AG09309 (cell line): ENCODE data around the gene DCHS1.
A peak's percentile ranks its signal among the peaks of the same experiment; 100 is the strongest.

Experiments used
- DNase-seq: peaks from one replicate; pipeline ENCODE4 v3.0.0-alpha.2; 2010; ENCODE audit warnings: low read depth
- H3K4me3 ChIP-seq: 2 replicates; pipeline ENCODE4 v1.5.1; 2011; ENCODE audit warnings: mild to moderate bottlenecking, low read depth, low read length, moderate library complexity; ENCODE audit not compliant: control insufficient read depth
- TF ChIP-seq, protein P1 (sequence below): IDR thresholded peaks from 2 replicates; pipeline ENCODE4 v1.5.1; 2011; ENCODE audit warnings: mild to moderate bottlenecking, low read depth, low read length, inconsistent platforms; ENCODE audit not compliant: insufficient read depth, control insufficient read depth; ENCODE audit errors: missing control alignments

The DCHS1 gene

DNA sequence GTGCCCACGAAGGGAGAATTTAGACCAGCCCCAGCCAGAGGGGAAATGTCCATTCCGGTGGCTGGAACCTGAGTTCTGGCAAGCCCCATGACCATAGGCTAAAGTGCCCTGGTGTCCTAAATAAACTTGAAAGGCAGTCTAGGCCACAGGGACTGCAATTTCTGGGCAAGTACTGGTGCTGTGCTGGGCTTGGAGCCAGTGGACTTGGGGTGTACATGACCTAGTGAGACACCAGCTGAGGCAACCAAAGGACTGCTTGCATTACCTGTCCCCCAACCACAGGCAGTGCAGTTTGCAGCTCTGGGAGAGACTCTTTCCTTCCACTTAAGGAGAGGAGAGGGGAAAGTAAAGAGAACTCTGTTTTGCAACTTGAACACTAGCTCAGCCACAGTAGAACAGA lies 75.9 kb downstream of the DCHS1 start:
- TF ChIP-seq, protein P1, sequence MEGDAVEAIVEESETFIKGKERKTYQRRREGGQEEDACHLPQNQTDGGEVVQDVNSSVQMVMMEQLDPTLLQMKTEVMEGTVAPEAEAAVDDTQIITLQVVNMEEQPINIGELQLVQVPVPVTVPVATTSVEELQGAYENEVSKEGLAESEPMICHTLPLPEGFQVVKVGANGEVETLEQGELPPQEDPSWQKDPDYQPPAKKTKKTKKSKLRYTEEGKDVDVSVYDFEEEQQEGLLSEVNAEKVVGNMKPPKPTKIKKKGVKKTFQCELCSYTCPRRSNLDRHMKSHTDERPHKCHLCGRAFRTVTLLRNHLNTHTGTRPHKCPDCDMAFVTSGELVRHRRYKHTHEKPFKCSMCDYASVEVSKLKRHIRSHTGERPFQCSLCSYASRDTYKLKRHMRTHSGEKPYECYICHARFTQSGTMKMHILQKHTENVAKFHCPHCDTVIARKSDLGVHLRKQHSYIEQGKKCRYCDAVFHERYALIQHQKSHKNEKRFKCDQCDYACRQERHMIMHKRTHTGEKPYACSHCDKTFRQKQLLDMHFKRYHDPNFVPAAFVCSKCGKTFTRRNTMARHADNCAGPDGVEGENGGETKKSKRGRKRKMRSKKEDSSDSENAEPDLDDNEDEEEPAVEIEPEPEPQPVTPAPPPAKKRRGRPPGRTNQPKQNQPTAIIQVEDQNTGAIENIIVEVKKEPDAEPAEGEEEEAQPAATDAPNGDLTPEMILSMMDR, result no peak
- DNase-seq, result no peak
- no peak overlapping the region for H3K4me3 ChIP-seq

DNA sequence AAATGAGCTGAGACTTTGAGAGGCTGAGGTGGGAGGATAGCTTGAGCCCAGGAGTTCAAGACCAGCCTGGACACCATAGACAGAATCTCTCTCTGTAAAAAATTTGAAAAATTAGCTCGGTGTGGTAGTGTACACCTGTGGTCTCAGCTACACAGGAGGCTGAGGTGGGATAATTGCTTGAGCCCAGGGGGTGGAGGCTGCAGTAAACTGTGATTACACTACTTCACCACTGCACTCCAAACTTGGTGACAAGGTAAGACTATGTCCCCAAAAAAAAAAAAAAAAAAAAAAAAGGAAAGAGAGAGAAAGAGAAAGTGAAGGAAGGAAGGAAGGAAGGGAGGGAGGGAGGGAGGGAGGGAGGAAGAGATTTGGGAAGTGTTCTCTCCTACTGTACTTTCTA lies 77.5 kb downstream of the DCHS1 start:
- DNase-seq, result no peak
- H3K4me3 ChIP-seq, result no peak overlapping the region
- TF ChIP-seq, protein P1, result no peak

DNA sequence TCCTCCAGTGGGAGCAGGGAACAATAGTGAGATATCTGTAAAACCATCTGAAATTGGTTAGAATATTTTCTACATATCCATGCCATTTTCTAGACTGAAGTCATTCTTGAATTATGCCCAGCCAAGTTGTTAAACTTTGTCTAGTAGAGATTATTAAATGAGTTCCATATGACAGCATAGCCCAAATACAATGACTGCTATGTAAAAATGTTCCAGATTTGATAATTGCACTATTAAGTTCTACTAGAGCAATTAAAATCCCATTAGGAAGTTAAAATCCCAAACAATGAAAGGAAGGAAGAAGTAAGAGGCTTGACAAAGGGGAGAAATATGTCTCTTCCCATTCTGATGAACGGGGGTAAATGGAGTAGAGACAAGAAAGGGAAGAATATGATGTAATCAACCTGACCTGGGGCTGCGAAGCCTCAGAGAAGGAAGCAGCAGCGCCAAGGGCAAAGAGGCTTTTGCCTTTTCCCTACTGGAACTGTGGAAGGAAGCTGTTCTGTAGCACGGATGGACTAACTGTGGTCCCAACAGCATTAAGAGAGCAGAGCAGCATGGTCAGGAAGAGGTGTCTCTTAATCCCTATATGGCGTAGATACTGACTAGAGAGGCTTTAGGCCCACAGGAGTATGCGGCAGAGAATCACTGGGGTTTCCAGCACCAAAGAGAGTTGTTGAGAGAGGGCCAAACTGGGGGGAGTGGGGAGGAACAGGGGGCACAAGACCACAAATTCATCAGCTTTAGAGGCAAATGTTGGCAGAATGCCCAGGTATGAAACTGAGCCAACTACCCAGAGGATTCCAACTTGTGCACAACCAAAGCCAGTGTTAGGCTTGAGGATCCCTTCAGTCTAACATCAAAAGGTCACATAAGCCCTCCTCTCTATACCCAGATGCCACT lies 78.9 kb downstream of the DCHS1 start:
- DNase-seq, result peak; percentile 65

DNA sequence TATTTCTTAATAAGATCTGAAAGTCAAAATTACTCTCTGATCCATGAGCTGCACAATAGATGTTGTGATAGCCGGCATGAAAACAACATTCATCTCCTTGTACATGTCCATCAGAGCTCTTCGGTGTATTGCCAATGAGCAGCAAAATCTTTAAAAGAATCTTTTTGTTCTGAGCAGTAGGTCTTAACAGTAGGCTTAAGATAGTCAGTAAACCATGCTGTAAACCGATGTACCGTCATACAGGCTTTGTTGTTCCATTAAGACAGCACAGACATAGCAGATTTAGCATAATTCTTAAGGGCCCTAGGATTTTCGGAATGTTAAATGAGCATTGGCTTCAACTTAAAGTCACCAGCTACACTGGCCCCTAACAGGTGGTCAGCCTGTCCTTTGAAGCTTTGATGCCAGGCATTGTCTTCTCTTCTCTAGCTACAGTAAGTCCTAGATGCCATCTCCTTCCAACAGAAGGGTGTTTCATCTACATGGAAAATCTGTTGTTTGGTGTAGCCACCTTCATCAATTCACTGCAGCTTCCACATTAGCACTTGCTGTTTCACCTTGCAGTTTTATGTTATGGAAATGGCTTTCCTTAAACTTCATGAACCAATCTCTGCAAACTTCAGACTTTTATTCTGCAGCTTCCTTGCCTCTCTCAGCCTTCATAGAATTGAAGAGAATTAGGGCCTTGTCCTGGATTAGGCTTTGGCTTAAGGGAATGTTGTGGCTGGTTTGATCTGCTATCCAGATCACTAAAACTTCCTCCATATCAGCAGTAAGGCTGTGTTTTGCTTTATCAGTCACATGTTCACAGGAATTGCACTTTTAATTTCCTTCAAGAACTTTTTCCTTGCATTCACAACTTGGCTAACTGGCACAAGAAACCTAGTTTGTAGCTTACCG lies 80.5 kb downstream of the DCHS1 start:
- H3K4me3 ChIP-seq, result no peak overlapping the region
- no peak for DNase-seq
- TF ChIP-seq, protein P1, result no peak

More for the DNA sequence above, 78.9 kb downstream of the DCHS1 start:
- H3K4me3 ChIP-seq, result no peak overlapping the region
- TF ChIP-seq, protein P1, result peak; percentile 4

DNA sequence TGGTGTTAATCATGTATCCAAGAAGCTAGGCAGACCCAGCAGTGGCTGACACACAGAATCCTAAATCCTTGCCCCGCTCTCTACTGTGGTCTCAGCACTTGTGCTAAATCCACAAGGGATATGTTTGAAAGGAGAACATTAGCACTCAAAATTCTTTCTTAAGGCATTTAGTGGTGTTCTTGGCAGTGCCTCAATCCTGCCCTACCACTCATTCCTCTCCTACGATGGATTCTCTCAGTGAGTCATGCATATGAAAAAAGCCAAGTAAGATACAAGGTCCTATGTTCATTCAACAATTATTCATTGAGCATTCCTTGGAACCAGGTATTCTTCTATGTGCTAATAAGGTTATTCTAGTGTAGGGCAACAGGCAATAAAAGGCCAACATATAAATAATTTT lies 83.4 kb downstream of the DCHS1 start:
- H3K4me3 ChIP-seq, result no peak overlapping the region
- DNase-seq, result peak; percentile 55
- TF ChIP-seq, protein P1, result no peak

DNA sequence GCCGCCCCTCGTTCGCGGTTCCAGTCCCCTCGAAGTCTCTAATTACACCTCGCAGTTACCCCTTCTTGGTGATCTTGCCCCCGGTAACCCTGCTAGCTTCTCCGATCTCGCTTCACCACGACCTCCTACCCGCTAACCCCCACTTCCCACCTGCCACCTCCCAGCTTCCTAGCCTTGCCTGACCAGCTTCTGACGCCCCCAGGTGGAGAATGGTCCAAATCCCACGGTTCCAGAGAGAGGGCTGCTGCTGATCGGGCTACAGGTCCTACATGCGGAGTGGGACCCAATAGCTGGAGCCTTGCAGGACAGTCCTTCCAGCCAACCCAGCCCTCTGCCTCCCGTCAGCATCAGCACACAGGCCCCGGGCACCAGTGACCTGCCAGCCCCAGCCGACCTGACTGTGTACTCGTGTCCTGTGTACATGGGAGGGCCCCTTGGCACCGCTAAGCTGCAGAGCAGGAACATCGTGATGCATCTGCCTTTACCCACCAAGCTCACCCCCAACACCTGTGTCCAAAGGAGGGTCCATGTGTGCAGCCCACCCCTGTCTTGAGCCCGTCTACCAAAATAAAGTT lies 84.1 kb downstream of the DCHS1 start:
- TF ChIP-seq, protein P1, result no peak

More for the DNA sequence above, 84.1 kb downstream of the DCHS1 start:
- no peak for DNase-seq
- H3K4me3 ChIP-seq, result no peak overlapping the region
